ENCODE data around the gene NFYB. TPM values are rescaled to one million over a fixed set of nuclear protein-coding genes. Genes with fewer than 3 reads are reported as not detected.

Gene NFYB
- total and polyA plus RNA-seq, 2 donors (not counting 3 experiments of a cell fraction or from before 2014, with no cell fraction given): 10.2 to 23.3 TPM

- intact Hi-C loops (cut with micrococcal nuclease) (no loop called here), dilution Hi-C loops (cut with MboI; ENCODE audit: extremely low pct_ligation_motif_present, low sequenced_read_pairs) (no loop called here)
- Histone ChIP-seq H3K9me3 (replicated peaks; ENCODE audit: control insufficient read depth, insufficient read depth, low read length) (no peaks in the 10 kb centered on the region), H3K36me3 (ENCODE audit: control insufficient read depth in 2 of 2, extremely low read depth in 1 of 2, insufficient read depth in 2 of 2, low read length in 2 of 2) (peaks cover 2 to 7% of the 10 kb centered on the region in 2 experiments), H2AFZ (ENCODE audit: low read depth, low read length) (no peak overlapping the region), H3K9ac (replicated peaks; ENCODE audit: extremely low read depth, insufficient read depth, low read length) (no peak overlapping the region), H3K79me2 (ENCODE audit: control insufficient read depth, insufficient read depth, low read length) (no peaks in the 10 kb centered on the region), H3K27me3 (ENCODE audit: control insufficient read depth in 2 of 2, insufficient read depth in 2 of 2, low read length in 2 of 2) (no peaks in the 10 kb centered on the region), H3K9me1 (replicated peaks; ENCODE audit: control insufficient read depth, extremely low read depth, insufficient read depth, low read length) (no peaks in the 10 kb centered on the region), H3K4me3 (replicated peaks in 1 of 3; ENCODE audit: insufficient read depth in 1 of 3, low read depth in 1 of 3, low read length in 3 of 3) (no peak overlapping the region), H4K20me1 (replicated peaks; ENCODE audit: control insufficient read depth, extremely low read depth, insufficient read depth, low read length) (no peaks in the 10 kb centered on the region), H3K4me1 (ENCODE audit: control insufficient read depth, extremely low read depth, insufficient read depth, low read length) (no peaks in the 10 kb centered on the region), H3K27ac (ENCODE audit: insufficient read depth, low read depth, low read length) (no peak overlapping the region), H3K4me2 (ENCODE audit: insufficient read depth, low read length) (no peak overlapping the region)
- POLR2A ChIA-PET: interaction anchor here (0.6 kb wide), 1 partner anchor 15 kb away, joined by 4 read pairs; no protein-coding TSS in a partner anchor
- no TSS peak for BruUV-seq (replicated peaks)
- CTCF ChIA-PET: interaction anchor here (2.8 kb wide), 1 partner anchor 18 kb away, joined by 13 read pairs; no protein-coding TSS in a partner anchor
- FAIRE-seq (no peak), DNase-seq (ENCODE audit: low read depth, low spot score) (no peak)
- TF ChIP-seq GATA2 (IDR thresholded peaks at IDR 0.05; ENCODE audit: insufficient read depth, insufficient read length, low read depth, low read length): no peak
- no peak for TF ChIP-seq POLR2A (IDR thresholded peaks at IDR 0.05; ENCODE audit: low read depth, low read length)
- no peak for TF ChIP-seq CTCF (IDR thresholded peaks at IDR 0.05; ENCODE audit: extremely low read depth in 1 of 2, insufficient read depth in 1 of 2, low read depth in 1 of 2, low read length in 2 of 2)
- no peak for TF ChIP-seq EZH2 (IDR thresholded peaks at IDR 0.05; ENCODE audit: borderline replicate concordance, low read depth, low read length, severe bottlenecking)
- TF ChIP-seq MAX (IDR thresholded peaks at IDR 0.05; ENCODE audit: insufficient read depth, insufficient read length): no peak
Measured at GRCh38 chr12:104090685-104091084, 47.3 kb downstream of the NFYB start.

All from endothelial cell of umbilical vein (primary cell).